Measurements from ENCODE around the gene ZNF418.

- no peak for TF ChIP-seq CTCF (IDR thresholded peaks at IDR 0.05)
- no peak for TF ChIP-seq POLR2AphosphoS5 (IDR thresholded peaks at IDR 0.05)
- no peak for TF ChIP-seq POLR2A (IDR thresholded peaks at IDR 0.05)
These were observed 529 bp upstream of the ZNF418 start for GRCh38 chr19:57935731-57936130.
